Brain microvascular endothelial cell (primary cell): ENCODE data around the gene EXOC1L.

ENCODE experiments used
- DNase-seq: peaks from one replicate; pipeline ENCODE4 v3.0.0-alpha.2; 2020
- H3K27ac ChIP-seq: fragments of 250-450 bp; sonication (Bioruptor Pico); 2 replicates; pipeline ENCODE4 v1.5.1; 2020; ENCODE audit warnings: mild to moderate bottlenecking, moderate library complexity
- H3K27me3 ChIP-seq: fragments of 250-450 bp; sonication (Bioruptor Pico); replicated peaks from 2 replicates; pipeline ENCODE4 v1.5.1; 2020; ENCODE audit warnings: mild to moderate bottlenecking
- H3K36me3 ChIP-seq: fragments of 250-450 bp; sonication (Bioruptor Pico); replicated peaks from 2 replicates; pipeline ENCODE4 v1.5.1; 2020; ENCODE audit warnings: mild to moderate bottlenecking
- H3K4me3 ChIP-seq: 2 replicates; pipeline ENCODE4 v1.5.1; 2011; ENCODE audit warnings: low read depth, mild to moderate bottlenecking, control low read depth, low read length, moderate library complexity
- in situ Hi-C: cut with HindIII; loops from 2 replicates; pipeline ENCODE4 v1.10.0; 2017; ENCODE audit warnings: low sequenced_read_pairs, low pct_ligation_motif_present
- TF ChIP-seq, protein P1 (sequence below): IDR thresholded peaks from 2 replicates; pipeline ENCODE4 v1.5.1; 2011; ENCODE audit warnings: low read depth, mild to moderate bottlenecking, moderate library complexity, low read length, control low read depth, inconsistent platforms; ENCODE audit errors: missing control alignments

The EXOC1L gene

DNA sequence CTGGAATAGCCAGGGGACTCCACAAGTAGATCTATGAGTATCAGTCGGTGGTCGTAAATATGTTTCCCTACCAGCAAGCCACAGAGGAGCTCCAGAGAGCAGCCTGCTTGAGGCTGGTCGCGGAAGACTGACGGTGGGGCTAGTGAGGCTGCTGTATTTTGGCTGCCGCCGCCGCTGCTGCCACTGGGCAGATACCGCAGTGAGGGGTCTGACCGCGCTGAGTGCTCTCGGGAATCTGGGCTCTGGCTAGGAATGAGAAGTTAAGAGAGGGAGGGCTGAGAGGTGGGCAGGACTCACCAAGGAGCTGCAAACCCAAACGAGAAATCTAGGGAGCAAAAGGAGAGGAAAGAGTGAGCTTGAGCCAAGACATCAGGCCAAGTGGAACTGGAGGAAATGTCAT is at the start of gene EXOC1L:
Gene EXOC1L (plus strand): TSS at position 157 of the 400 bp plus-strand sequence. CDS start 237 bp downstream, at position 394.
- no peaks in the 10 kb centered on the region for H3K36me3 ChIP-seq
- in situ Hi-C loops = no loop called here

DNA sequence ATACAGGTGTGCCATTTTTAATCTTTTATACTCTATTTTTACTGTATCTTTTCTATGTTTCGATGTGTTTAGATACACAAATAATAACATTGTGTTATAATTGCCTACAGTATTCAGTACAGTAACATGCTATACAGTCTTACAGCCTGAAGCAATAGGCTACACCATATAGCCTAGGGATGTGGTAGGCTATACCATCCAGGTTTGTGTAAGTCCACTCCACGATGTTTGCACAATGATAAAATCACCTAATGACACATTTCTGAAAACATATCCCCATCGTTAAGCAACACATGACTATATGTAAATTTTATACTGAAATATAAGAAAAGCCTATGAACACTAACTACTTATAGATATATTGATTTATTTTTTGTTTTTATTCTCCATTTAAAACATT is 48.9 kb upstream of the EXOC1L start:
- TF ChIP-seq, protein P1, sequence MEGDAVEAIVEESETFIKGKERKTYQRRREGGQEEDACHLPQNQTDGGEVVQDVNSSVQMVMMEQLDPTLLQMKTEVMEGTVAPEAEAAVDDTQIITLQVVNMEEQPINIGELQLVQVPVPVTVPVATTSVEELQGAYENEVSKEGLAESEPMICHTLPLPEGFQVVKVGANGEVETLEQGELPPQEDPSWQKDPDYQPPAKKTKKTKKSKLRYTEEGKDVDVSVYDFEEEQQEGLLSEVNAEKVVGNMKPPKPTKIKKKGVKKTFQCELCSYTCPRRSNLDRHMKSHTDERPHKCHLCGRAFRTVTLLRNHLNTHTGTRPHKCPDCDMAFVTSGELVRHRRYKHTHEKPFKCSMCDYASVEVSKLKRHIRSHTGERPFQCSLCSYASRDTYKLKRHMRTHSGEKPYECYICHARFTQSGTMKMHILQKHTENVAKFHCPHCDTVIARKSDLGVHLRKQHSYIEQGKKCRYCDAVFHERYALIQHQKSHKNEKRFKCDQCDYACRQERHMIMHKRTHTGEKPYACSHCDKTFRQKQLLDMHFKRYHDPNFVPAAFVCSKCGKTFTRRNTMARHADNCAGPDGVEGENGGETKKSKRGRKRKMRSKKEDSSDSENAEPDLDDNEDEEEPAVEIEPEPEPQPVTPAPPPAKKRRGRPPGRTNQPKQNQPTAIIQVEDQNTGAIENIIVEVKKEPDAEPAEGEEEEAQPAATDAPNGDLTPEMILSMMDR = no peak
- Histone ChIP-seq H3K27me3 (no peaks in the 10 kb centered on the region), H3K27ac (no peak overlapping the region), H3K4me3 (no peak overlapping the region), H3K36me3 (no peaks in the 10 kb centered on the region)
- in situ Hi-C loops = no loop called here
- no peak for DNase-seq

More for the DNA sequence above, at the start of gene EXOC1L:
- TF ChIP-seq, protein P1 = peak; percentile 30
- Histone ChIP-seq H3K27me3 (no peaks in the 10 kb centered on the region), H3K4me3 (peak within 1 kb of the TSS; percentile 42), H3K27ac (no peak within 1 kb of the TSS)
- peak; percentile 5 for DNase-seq

DNA sequence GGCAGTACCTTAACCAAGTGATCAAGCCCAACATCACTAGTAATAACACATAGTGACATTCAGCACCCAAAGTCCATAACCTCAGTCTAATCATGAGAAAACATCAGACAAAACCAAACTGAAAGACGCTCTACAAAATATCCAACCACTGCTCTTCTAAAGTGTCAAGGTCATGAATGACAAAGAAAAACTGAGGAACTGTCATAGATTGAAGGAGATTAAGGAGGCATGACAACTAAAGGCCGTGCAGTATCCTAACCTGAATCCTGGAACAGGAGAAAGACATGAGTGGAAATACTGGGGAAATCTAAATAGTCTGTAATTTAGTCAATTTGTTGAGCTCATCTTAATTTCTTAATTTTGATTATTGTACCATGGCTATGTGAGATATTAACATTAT is 38.2 kb upstream of the EXOC1L start:
- Histone ChIP-seq H3K27me3 (no peaks in the 10 kb centered on the region), H3K36me3 (no peaks in the 10 kb centered on the region), H3K4me3 (no peak overlapping the region), H3K27ac (no peak overlapping the region)
- no peak for DNase-seq
- TF ChIP-seq, protein P1 = no peak
- in situ Hi-C loops = no loop called here

DNA sequence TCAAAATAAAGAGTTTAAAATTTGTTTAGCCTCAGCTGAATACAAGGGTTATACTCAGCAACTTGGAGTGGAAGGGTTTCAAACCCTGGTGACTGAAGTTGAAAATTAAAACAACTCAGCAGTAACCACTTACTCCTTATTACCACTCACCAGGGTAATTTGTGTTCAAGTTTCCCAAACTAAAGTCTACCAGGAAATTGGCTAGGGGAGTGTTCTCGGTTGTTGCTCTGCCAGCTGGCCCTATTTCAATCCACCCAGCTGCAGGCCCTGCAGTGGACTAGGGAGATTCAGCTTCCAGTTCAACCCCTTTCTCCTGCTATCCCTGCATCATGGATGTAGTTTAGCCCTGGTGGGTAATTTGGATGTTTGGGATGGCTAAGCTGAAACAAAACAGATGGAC is 37.8 kb upstream of the EXOC1L start:
- H3K4me3 ChIP-seq = no peak overlapping the region
- no peaks in the 10 kb centered on the region for H3K36me3 ChIP-seq
- H3K27ac ChIP-seq = no peak overlapping the region
- TF ChIP-seq, protein P1 = no peak
- no peak for DNase-seq
- H3K27me3 ChIP-seq = no peaks in the 10 kb centered on the region
- in situ Hi-C loops = no loop called here

GRCh38 chr4:55783584-55783983 is 36.0 kb upstream of the EXOC1L start:
- no peaks in the 10 kb centered on the region for H3K27me3 ChIP-seq
- no peaks in the 10 kb centered on the region for H3K36me3 ChIP-seq
- in situ Hi-C loops = no loop called here
- no peak overlapping the region for H3K27ac ChIP-seq
- H3K4me3 ChIP-seq = no peak overlapping the region
- DNase-seq = no peak
- TF ChIP-seq, protein P1 = no peak

- Histone ChIP-seq H3K4me3 (no peak overlapping the region), H3K27me3 (no peaks in the 10 kb centered on the region), H3K36me3 (no peaks in the 10 kb centered on the region), H3K27ac (no peak overlapping the region)
- in situ Hi-C loops = no loop called here
- TF ChIP-seq, protein P1 = no peak
- no peak for DNase-seq
These were observed 34.8 kb upstream of the EXOC1L start for GRCh38 chr4:55784747-55785146.
